ENCODE data around the gene FCGR3B. TPM values are rescaled to one million over a fixed set of nuclear protein-coding genes. Genes with fewer than 3 reads are reported as not detected.
A peak's percentile ranks its signal among the peaks of the same experiment; 100 is the strongest.
"Not testable (repeated sequence)": the region's sequence is repeated elsewhere in the genome, so short reads cannot be mapped to it uniquely, and the experiment has no call there.

Gene FCGR3B
- polyA plus RNA-seq, result 0.18 TPM

DNA sequence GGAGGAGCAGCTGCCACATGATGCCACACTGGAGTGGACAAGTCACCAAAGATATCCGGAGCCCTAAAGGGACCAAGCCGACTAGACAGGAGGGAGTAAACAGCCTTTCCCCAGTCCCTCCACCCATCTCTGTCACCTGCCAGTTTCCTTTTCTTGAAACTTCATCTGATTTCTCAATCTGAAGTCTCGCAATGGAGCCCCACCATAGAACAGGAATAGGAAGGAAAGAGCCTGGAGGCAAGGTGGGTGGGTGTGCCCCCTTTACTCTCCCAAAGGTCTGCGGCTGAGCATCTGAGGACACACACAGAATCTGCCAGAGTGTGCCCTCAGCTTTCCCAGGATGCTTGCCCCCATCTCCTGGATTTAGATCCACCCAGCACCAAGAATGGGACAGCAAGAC lies at the start of gene FCGR3B:
Gene FCGR3B, minus strand, starts transcription at position 101 of the 400 bp plus-strand sequence. Its CDS starts 82 bp downstream, at position 19.
- Mint-ChIP-seq H3K9me3 (no peaks in the 10 kb centered on the region), H3K36me3 (no peaks in the 10 kb centered on the region), H3K4me3 (no peak within 1 kb of the TSS), H3K4me1 (peaks cover 1 to 7% (median 5%) of the 10 kb centered on the region in 3 donors), H3K27me3 (no peaks in the 10 kb centered on the region), H3K27ac (no peak within 1 kb of the TSS)

DNA sequence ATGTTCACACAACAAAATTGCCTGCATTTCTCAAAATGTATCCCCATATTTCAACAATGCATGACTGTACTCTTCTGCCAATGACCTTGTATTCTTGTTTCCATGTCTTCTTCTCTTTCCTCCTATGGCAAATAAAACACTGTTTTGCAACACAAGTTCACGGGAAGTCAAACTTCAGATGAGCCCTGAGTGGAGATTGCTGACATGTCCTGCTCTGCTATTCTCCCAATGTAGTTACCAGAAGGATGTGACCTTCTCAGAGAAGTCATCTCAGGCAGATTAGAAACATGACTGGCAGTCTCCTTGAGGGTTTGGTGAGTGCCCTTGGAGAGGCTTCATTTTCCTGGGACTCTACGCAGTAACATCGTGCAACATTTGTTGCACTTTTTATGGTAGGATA lies 47.5 kb upstream of the FCGR3B start:
- Mint-ChIP-seq H3K36me3 (no peaks in the 10 kb centered on the region), H3K27me3 (no peaks in the 10 kb centered on the region), H3K27ac (no peak overlapping the region), H3K4me3 (no peak overlapping the region), H3K4me1 (peaks cover 0 to 4% (median 2%) of the 10 kb centered on the region in 3 donors), H3K9me3 (no peaks in the 10 kb centered on the region)

DNA sequence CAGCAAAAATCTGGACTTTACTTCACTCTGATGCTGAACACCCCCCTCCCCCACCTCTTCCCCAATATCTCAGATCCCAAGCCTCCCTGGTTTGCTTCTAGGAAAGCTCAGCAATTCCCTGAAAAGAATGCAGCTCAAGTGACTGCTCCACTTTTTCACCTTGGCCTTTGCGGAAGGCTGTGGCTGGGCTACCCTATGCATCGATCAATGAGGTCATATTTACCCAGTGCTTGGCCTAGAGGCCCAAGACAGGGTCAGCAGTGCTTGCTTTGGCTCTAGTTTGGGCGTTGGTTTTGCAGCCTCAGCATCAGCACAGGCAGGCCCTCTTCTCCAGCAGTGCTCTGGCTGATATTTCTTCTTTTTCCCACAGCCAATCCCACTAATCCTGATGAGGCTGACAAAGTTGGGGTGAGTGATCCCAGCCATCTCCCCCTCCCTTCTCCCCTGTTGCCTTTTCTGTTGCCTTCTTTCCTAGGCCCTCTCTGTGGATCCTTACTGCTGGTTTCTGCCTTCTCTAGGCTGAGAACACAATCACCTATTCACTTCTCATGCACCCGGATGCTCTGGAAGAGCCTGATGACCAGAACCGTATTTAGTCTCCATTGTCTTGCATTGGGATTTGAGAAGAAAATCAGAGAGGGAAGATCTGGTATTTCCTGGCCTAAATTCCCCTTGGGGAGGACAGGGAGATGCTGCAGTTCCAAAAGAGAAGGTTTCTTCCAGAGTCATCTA lies 46.1 kb upstream of the FCGR3B start:
- Mint-ChIP-seq H3K9me3 (no peaks in the 10 kb centered on the region), H3K4me3 (no peak overlapping the region), H3K27ac (peak overlapping the region in 1 of 3 donors; percentile 64), H3K4me1 (peaks cover 0 to 4% (median 2%) of the 10 kb centered on the region in 3 donors), H3K27me3 (no peaks in the 10 kb centered on the region), H3K36me3 (no peaks in the 10 kb centered on the region)

DNA sequence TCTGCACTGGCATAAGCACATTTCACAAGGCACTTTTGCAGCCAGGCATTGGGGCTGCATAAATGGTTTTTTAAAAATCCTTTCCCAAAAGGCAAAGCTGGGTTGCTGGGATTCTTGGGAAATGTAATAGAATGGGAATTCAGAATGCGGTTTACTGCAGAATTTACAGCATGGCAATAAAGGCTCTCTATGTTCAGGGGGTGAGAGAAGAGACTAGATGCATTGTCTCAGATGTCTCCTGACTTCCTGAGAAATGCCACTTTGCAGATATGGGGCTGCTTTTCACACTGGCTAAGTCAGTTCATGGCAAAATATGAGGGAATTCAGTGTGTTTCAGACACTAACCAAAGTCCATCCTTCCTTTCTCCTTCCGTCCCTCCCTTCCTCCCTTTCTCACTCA lies 45.5 kb upstream of the FCGR3B start:
- no peaks in the 10 kb centered on the region for H3K36me3 Mint-ChIP-seq
- no peak overlapping the region for H3K4me3 Mint-ChIP-seq
- H3K4me1 Mint-ChIP-seq, result peaks cover 0 to 4% (median 0%) of the 10 kb centered on the region in 3 donors
- H3K27ac Mint-ChIP-seq, result peak overlapping the region in 1 of 3 donors; percentile 64
- H3K9me3 Mint-ChIP-seq, result no peaks in the 10 kb centered on the region
- no peaks in the 10 kb centered on the region for H3K27me3 Mint-ChIP-seq

DNA sequence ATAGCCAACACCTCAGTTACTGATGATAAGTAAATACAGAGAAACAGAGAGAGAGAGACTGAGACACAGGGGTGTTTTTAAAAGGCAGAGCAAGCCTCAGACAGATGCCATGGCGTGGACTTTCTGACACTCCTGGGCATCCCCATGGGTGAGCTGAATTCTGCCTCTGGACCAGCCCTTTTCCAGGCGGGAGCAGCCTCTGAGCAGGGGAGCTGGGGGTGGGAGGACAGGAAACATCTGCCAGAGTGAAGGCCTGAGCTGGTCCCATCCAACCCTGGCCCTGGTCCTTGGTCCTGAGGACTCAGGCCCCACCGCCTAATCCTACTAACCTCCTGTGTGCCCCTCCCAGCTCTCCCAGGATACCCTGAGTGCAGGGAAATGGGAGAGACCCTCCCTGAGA lies 43.9 kb upstream of the FCGR3B start:
- not testable (repeated sequence) for H3K9me3 Mint-ChIP-seq, H3K27me3 Mint-ChIP-seq, H3K4me1 Mint-ChIP-seq, H3K4me3 Mint-ChIP-seq, H3K36me3 Mint-ChIP-seq, H3K27ac Mint-ChIP-seq

DNA sequence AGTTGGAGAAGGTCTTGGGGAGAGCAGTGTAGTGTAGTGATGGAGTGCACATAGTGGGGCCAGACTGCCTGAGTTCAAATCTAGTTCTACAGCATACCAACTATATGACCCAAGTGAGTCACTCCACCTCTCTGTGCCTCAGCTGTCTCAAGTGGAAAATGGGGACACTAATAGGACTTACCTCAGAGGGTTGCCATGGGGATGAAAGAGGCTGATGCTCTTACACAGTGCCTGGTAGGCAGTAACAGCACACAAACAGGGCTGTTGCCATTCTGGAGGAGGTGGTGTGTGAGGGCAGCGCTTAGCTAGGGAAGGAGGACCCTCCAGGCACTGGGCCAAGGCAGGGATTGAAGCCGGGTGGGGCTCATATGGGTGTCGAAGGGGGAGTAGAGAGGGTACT lies 43.5 kb upstream of the FCGR3B start:
- not testable (repeated sequence) for H3K27me3 Mint-ChIP-seq, H3K9me3 Mint-ChIP-seq, H3K27ac Mint-ChIP-seq, H3K36me3 Mint-ChIP-seq, H3K4me1 Mint-ChIP-seq, H3K4me3 Mint-ChIP-seq

DNA sequence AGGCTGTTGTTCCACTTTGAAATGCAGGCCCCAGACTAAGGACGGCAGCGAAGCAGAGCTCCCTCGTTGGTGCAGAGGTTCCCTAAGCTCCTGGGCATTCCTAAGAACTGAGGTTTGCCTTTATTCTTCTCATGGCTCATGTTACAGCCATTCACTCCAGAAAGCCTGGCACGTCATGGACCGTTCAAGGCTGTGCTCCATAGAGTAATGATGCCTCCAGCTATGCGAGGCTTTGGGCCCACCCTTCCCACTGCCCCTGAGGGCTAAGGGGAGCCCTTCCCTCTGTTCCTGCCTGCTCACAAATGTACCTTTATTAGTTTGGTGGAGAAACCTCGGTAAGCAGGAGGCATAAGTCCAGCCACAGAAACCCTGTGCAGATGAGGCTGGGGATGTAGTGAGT lies 42.5 kb upstream of the FCGR3B start:
- not testable (repeated sequence) for H3K9me3 Mint-ChIP-seq, H3K4me3 Mint-ChIP-seq, H3K27me3 Mint-ChIP-seq, H3K36me3 Mint-ChIP-seq, H3K4me1 Mint-ChIP-seq, H3K27ac Mint-ChIP-seq

DNA sequence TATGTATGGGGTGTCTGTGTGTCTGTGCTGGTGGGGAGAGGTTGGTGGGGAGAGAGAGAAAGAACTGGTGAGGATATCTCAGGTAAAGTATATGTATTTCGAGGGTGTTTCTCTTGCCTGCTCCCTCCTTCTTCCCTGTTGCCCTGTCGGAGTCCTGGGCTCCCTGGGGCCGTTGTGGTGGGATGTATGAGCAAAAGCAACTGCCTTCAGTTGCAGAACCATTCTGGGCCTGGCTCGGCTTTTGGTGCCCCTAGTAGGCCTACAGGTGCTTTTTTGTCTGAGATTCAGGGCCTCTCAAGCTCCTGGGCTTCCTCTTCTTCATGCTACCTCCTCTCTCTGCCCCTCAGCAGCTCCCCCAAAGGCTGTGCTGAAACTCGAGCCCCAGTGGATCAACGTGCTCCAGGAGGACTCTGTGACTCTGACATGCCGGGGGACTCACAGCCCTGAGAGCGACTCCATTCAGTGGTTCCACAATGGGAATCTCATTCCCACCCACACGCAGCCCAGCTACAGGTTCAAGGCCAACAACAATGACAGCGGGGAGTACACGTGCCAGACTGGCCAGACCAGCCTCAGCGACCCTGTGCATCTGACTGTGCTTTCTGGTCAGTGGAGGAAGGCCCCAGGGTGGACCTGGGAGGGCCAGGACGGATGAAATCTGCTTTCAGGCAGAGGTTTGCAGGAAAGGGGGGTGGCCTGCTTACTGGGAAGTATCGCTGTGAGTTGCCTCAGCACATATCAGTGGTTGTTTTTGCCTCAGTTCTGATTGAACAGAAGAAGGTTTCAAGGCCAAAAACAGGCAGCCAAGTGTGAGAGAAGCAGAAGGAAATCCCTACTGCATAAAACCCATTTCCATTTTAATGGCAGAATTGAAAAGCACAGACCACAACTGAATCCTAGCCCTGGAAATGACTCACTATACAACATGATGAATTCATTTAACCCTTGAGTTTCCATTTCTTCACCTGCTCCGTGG lies 40.4 kb upstream of the FCGR3B start:
- not testable (repeated sequence) for H3K9me3 Mint-ChIP-seq, H3K27ac Mint-ChIP-seq, H3K36me3 Mint-ChIP-seq, H3K27me3 Mint-ChIP-seq, H3K4me1 Mint-ChIP-seq
- peak overlapping the region in 1 of 4 donors; percentile 3 for H3K4me3 Mint-ChIP-seq

DNA sequence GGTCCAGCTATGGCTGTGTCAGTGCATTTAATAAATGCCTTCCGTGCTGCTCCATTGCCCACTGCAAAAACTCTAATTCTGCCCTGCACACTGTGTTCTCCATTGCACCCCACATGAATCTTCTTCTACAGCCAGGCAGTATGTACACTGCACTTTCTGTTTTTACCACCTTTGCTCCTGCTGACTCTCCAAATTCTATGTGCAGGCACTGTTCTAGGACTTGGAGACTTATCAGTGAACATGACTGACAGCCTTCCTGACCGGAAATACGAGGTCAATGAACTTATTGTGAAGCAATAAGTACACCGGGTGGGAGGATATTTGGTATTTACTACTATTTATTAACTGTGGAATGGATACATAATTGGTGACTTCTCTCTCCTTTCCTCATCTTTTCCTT lies 33.7 kb upstream of the FCGR3B start:
- not testable (repeated sequence) for H3K36me3 Mint-ChIP-seq, H3K27ac Mint-ChIP-seq, H3K4me3 Mint-ChIP-seq, H3K27me3 Mint-ChIP-seq, H3K9me3 Mint-ChIP-seq, H3K4me1 Mint-ChIP-seq

DNA sequence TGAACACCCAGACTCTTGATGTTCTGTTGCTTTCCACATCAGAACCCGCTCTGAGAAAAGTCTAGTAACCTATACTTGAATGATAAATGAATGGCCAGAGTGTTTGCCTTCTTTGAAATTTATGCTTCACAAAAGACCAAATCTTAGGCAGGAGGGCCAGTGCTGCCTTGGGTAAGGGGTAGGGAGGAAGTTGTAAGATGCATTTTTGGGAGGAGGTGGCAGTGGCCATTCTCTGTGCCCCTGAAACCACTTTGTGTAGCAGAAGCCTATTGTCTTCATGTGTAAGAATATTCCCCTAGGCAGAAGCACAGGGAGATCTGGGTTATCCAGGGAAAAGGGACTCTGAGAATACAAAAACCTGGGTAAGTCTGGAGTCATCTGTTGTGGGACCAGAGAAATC lies 32.6 kb upstream of the FCGR3B start:
- not testable (repeated sequence) for H3K36me3 Mint-ChIP-seq, H3K9me3 Mint-ChIP-seq, H3K27ac Mint-ChIP-seq, H3K4me1 Mint-ChIP-seq, H3K27me3 Mint-ChIP-seq
- H3K4me3 Mint-ChIP-seq, result peak overlapping the region in 1 of 4 donors; percentile 65

DNA sequence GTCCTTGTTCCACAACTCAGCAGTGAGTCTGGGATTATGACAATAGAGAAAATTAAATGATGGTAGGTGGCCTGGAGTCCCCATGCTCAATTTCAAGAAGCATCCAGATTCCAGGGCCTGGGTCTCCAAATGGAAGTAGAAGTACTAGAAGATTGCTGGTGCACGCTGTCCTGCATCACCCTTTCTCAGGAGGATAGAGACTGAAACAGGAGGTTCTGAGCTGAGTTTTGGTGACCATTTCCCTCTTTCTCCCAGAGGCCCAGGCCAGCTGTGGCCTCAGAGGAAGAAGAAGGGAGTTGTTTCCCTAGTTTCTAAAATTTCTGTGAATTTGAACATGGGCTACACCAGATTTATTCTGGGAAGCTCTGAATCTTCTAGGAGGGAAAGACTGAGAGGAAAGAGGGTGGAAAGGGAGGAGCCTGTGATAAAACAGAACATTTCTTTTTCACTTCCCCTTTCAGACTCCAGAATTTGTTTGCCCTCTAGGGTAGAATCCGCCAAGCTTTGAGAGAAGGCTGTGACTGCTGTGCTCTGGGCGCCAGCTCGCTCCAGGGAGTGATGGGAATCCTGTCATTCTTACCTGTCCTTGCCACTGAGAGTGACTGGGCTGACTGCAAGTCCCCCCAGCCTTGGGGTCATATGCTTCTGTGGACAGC lies 31.8 kb upstream of the FCGR3B start, which contains the start of gene FCGR2B:
Gene FCGR2B, plus strand, starts transcription at position 460 of the 656 bp plus-strand sequence. Its CDS starts 99 bp downstream, at position 559.
- not testable (repeated sequence) for H3K9me3 Mint-ChIP-seq, H3K4me1 Mint-ChIP-seq, H3K27ac Mint-ChIP-seq, H3K27me3 Mint-ChIP-seq, H3K36me3 Mint-ChIP-seq
- peak within 1 kb of the TSS in 1 of 4 donors; percentile 65 for H3K4me3 Mint-ChIP-seq

DNA sequence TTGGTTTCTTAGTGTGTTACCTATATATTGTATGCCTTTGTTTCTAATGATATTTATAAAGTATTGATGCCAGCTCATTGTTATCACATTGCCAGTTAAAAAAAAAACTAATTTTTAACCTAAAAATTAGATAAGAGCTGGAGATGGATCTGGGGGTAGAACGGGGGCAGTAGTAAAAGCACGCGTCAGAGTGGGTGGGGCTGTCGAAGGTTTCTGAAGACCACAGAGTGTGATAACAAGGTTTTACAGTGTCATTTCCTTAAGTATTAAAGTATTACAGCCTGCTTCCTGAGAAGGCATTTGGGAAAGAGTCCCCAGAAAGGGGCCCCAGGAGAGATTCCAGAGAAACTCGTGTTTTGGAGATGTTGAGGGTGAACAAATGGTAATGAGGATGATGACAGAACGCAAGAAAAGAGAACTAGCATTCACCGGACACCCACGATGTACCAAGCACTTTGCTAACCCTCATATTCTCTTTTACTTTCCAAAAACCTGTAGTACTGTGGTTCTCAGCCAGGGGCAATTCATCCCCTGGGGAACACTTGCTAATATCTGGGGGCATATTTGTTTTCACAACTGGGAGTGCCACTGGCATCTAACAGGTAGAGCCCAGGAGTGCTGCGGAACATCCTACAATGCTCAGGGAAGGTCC lies 30.8 kb upstream of the FCGR3B start:
- H3K4me3 Mint-ChIP-seq, H3K36me3 Mint-ChIP-seq, H3K4me1 Mint-ChIP-seq, H3K27me3 Mint-ChIP-seq, H3K9me3 Mint-ChIP-seq, H3K27ac Mint-ChIP-seq: not testable (repeated sequence)

DNA sequence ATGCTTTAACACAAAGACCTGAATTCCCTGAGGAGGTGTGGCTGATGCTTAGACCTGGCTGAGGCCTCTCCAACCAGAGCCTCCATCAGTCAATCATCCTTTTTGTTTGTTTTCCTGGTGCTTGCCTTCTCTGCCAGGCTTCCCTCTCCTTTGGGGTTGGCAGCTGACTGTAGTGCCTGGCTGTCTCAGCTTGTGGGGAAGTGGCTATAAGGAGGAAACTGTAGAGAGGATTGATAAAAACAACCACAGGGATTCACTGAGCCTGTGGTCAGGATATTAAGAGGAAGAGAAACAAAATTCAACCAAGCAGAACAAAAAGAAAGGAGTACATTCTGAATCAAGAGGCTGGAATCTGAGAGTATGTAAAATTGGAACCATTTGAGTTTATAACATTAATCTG lies 27.5 kb upstream of the FCGR3B start:
- not testable (repeated sequence) for H3K27me3 Mint-ChIP-seq, H3K36me3 Mint-ChIP-seq, H3K4me3 Mint-ChIP-seq, H3K9me3 Mint-ChIP-seq, H3K4me1 Mint-ChIP-seq, H3K27ac Mint-ChIP-seq

DNA sequence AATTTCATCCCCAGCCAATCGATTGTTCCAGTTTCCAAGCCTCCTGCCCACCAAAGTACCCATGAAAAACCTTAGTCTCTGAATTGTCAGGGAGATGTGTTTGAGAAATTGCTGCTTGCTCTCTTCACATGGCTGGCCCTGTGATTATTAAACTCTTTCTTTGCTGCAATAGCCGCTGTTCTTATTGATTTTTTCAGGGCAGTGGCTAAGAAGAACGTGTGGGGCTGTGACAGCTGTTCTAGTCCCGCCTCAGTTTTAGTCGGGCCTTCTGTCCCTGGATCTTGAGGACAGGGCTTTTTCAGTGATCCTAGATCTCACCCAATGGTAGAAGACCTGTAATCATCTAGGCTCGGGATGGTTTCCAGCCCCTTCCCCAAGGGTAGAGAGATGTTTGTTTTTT lies 23.0 kb upstream of the FCGR3B start:
- not testable (repeated sequence) for H3K36me3 Mint-ChIP-seq, H3K4me1 Mint-ChIP-seq, H3K27ac Mint-ChIP-seq, H3K4me3 Mint-ChIP-seq, H3K27me3 Mint-ChIP-seq, H3K9me3 Mint-ChIP-seq

DNA sequence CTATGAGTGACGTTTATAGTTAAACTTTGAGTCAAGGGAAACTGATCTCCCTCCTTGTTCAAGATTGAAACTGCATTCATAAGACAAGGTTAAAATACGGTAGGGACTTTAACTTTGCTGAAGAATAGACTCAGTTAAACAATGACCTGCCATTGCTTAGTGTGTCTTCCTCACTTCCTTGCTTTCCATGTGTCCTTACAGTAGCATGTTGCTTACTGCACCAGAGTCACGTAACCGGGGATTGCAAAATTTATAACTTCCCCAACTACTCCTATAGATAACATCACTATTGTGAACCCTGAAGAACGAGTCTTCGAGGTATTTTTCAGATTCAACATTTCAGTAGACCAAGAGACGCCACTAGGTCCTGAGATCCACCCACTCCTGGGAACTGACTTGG lies 22.6 kb upstream of the FCGR3B start:
- not testable (repeated sequence) for H3K4me3 Mint-ChIP-seq, H3K36me3 Mint-ChIP-seq, H3K4me1 Mint-ChIP-seq, H3K9me3 Mint-ChIP-seq, H3K27ac Mint-ChIP-seq, H3K27me3 Mint-ChIP-seq
